GM10847 (cell line): Measurements from ENCODE around the gene PRPF6.

Source experiments
- POLR2A ChIP-seq: IDR thresholded peaks from 2 replicates; pipeline ENCODE4 v1.6.1; 2011; ENCODE audit not compliant: insufficient read length; ENCODE audit errors: extremely low read depth

Gene PRPF6

DNA sequence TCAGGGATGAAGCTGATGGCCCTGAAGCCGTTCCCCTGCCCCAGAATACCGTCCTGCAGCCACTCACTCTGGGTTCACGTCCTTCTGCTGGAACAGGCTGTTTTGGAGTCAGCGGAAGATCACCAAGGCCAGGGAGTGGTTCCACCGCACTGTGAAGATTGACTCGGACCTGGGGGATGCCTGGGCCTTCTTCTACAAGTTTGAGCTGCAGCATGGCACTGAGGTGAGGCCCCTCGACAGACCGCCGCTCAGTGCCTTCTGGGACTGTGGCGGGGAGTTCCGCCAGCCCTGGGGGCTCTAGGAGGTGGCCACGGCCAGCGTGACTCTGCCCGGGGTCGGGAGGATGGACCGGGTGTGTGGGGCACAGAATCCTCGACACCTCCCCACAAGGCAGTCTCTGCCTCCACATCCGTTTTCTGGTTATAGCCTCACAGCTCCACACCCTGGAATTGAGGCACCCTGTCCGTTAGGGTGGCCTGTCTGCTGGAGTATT is 50.9 kb downstream of the PRPF6 start:
- TF ChIP-seq POLR2A = no peak

DNA sequence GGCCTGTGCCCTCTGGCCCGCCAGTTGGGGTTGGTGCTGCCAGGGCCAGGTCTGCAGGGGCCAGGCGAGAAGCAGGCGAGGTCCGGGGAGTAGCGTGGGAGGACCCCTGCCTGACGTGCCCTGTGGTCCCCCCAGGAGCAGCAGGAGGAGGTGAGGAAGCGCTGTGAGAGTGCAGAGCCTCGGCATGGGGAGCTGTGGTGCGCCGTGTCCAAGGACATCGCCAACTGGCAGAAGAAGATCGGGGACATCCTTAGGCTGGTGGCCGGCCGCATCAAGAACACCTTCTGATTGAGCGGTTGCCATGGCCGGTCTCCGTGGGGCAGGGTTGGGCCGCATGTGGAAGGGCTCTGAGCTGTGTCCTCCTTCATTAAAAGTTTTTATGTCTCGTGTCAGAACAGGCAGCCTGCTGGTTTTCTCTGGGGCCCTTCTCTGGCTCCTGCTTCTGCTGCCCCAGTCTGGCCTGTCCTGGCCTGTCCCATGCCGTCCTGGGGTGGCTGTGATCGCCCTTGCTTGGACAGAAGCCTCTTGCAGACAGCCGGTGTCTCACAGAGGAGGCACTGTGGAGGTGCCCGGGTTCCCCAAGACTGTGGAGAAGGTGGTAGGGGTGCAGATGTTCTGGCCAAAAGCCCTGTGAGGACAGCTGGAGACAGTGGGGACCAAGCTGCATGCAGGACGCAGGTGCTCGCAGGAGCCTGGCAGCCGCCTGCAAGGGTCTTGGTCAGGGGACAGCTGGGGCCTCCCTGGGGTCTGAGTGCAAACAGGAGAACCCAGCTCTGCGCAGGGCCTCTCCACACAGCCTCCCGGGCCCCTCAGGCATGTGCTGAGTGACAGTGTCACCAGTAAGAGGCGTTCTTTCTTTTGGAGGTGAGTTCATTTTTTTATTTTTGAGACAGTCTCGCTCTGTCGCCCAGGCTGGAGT is 52.0 kb downstream of the PRPF6 start:
- no peak for TF ChIP-seq POLR2A

DNA sequence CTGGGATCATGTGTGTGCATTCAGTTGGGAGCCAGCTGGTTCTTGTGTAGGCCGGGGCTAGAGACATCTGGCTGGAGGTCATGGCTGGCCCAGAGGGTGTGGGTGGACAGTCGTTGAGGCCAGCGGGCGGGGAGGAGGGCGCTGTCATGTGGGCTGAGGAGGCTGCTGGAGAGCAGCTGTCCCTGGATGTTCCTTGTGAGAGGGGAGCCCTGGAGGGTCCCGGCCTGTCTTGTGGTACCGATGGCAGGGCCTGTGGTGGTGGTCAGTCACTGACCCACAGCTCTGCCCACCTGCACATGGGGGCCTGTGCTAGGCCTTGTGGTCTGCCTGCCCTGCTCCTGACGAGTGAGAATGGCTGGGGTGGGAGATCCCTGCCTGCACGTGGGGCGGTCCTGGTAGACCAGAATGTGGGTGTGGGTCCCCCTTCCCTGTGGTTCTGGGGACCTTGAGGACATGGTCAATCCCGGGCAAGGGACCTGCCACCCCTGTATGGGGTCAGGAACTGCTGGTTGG is 53.1 kb downstream of the PRPF6 start:
- TF ChIP-seq POLR2A = no peak

DNA sequence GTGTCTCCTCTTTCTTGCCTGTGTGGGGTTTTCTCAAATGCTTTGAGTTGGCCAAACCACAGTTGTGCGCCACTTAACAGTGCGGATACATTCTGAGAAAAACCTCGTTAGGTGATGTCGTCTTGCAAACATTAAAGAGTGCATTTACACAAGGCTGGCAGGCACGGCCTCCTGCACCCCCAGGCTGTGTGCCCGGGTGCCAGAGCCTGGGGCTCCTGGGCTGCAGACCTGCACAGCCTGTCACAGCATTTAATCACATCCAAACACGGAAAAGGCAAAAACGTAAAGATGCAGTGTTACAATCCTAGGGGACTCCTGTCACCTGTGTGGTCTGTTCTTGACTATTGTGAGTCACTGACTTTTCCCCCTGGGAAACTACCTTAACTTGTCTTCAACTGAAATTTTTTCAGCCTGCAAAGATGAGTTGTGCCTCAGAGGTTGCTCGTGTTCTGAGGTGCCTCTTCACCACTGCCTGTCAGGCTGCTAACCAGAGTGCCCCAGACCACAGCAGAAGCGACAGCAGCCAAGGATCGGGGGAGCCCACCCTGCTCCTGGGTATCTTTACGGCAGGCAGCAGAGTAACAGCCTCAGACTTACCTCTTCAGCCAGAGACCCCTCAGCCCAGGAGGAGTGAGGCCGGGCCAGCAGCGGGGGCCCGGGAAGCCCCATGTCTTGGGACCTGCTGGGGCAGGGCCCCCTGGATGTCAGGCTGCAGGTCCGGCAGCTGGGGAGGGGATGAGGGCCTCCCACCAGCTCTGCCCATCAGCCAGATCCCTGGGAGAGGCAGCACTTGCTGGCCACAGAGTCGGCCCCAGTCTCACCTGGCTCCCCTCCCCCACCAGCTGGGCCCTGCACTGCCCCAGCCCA is 54.4 kb downstream of the PRPF6 start:
- no peak for TF ChIP-seq POLR2A

DNA sequence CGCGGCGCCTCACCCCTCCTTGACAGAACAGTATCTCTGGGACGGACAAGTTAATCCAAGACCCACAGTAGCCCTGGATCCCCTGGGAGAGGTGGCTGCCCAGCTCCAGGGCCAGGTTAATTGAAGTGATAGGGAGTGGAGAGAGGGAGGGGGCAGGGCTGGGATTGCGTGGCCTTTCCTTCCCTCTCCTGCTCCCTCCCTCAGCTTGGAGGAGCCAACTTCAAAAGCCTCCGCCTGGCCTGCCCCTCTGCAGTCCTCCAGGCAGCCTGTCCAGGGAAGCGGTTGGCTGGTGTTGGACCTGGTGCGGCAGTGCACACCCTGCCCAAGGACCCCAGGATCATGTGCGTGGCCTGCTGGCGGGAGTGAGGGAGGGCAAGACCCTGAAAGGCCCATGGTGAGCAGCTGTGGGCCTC is 55.0 kb downstream of the PRPF6 start, which contains the start of gene C20orf204:
C20orf204 (plus strand) TSS at position 250 of the 413 bp plus-strand sequence; CDS start at position 392, 142 bp downstream.
- no peak for TF ChIP-seq POLR2A

DNA sequence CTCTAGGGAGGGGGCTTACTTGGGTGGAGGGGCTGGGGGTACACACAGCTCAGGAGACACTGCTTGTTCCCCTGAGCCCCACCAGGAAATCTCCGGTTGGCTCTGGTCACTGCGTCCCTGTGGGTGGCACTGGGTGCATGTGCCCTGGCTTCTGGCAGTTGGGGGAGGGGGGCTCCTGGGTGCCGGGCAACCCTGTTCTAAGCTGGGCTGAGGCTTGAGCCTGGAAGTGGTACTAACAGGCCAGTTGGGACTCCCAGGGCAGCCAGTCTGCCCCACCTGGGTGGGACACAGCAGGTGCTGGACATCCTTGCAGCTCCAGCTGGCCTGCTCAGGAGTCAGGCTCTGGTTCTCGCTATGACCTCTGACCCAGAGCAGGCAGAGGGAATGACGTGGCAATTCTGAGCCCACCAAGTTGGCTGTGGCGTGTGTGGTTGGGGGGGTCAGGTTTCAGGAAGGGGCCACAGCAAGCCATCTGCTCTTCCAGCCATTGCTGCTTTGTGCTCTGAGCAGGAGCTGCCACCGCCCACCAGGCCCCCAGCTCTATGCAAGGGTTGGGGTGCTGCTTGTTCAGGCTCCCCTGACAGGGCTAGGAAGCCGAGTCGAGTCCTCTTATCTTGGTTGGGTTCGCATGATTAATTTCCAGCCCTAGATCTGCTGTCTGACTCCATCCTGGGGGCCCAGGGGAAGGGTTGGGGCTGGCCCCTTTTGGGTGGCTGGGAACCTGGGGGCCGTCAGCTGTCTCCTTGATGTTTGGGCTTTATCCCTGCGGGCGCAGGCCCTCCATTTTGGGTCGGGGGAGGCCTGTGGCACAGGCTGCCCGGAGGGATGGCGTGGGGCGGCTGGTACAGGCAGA is 55.6 kb downstream of the PRPF6 start:
- no peak for TF ChIP-seq POLR2A

DNA sequence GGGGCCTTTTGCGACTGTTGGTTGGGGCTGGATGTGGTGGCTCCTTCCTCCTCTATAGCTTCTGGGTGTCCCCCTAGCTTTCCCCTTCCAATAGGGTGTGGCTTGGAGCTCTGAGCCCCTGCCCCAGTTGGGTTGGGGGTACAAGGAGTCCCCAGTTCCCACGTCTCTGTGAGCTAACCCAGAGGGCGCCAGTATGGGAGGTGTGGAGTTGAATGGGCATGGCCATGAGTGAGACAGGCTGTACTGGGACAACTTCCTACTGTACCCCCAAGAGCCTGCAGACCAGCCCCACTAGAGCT is 56.2 kb downstream of the PRPF6 start:
- TF ChIP-seq POLR2A = no peak

DNA sequence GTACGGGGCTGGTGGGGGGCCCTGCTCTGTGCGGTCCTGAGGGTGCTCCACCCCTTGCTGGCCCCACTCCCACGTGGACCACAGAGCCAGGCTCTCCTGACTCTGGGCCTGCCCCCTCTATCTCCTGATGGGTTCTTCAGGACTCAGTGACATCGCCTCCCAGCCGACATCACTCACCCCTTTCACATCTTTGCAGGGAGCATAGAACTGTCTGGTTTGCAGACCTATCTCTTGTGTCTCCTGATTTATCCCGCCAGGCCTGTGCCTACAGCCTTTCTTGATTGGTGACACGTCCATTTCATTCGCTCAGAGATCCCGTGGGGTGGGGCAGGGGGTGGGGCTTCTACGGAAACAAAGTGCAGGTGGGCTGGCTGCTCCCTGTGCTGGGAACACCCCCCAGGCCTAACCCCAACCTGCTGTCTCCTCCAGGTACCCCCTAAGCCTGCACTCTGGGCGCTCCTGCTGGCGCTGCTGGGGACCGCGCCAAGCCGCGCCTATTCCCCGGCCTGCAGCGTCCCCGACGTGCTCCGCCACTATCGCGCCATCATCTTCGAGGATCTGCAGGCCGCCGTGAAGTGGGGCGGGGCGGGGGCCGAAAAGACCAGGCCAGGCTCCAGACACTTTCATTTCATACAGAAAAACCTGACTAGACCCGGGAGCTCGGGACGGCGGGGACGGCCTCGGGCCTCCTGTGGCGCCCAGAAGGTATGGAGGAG is 56.7 kb downstream of the PRPF6 start:
- TF ChIP-seq POLR2A = no peak

DNA sequence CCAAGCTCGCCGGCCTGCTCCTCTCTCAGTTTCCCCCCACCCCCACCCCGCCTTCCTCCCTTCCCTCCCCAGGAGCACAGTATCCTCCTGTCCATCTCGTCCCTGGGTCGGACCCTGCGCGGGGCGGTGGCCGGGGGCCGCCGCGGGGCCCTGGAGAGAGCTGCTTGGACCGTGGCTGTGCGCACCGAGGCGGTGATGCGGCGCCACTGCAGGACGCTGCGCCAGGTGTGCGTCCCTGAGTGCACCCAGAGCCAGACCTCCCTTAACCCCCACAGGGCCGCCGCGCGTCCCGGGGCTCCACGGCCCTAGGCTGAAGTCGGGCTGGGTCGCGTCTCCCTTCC is 57.3 kb downstream of the PRPF6 start:
- no peak for TF ChIP-seq POLR2A

DNA sequence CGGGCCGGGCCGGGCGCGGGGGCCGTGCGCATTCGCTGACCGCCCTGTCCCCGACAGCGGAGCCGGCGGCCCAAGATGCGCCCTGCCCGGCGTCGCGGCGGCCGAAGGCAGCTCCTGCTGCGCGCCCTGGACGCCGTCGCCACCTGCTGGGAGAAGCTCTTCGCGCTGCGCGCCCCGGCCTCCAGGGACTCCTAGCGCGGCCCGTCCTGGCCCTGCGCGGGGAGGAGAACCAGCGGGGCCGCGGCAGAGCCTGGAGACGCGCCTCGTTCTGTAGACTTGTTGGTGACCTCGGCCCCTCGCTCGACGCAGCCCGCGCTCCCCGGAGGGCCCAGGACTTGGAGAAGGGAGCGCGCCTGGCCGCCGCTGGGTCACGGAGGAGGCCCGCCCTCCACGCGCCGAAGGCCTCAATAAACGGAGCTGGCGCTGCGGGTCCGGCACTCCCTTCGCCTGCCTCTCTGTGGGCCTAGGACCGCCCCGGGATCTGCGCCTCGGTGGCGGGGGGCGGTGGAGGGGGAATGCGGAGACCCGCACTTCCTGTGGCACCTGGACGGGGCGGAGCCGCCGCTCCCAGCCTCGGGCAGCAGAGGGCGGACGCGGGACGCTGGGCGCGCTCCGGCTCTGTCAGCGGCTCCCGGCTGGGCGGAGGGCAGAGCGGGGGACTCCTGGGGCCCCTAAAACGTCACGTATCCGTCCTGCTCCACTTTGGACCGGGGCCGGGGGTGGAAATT is 57.8 kb downstream of the PRPF6 start:
- TF ChIP-seq POLR2A = no peak

DNA sequence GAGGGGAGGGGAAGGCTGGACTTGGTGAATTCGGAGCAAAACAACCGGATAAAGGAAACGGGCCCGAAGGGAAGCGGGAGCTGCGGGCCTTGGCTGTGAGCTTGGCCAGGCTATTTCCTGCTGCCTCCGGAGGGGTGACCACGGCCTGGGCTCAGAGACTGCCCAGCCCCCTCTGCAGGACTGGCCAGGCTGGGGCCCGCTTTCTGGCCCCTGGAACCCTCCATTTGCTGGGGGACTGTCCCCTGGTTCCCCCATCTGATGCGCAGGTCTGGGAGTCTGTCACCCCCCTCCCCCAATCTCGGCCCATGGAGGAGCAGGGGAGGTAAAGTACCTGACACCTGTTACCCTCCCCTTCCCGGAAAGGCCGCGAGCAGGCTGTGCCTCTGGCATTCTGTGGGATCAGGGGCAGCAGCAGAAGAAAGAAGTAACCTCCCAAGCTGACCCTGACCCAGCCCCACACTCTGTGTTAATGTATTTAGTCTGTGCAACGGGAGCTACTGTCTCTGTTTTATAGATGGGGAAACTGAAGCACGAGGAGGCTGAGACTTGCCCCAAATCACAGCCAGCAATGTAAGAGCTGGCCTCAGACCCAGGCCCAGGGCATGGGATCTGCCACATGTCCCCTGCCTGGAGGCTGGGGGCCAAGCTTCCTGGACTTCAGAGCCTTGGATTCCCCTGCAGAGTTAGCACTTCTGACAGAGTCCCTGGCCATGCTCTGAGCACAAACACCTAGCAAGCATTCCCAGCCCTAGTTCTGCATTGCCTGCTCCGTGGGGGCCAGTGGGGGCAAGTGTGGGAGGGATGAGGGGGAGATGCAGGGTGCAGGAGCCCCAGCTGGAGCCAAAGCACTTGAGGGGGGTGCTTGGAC is 58.6 kb downstream of the PRPF6 start:
- TF ChIP-seq POLR2A = no peak

DNA sequence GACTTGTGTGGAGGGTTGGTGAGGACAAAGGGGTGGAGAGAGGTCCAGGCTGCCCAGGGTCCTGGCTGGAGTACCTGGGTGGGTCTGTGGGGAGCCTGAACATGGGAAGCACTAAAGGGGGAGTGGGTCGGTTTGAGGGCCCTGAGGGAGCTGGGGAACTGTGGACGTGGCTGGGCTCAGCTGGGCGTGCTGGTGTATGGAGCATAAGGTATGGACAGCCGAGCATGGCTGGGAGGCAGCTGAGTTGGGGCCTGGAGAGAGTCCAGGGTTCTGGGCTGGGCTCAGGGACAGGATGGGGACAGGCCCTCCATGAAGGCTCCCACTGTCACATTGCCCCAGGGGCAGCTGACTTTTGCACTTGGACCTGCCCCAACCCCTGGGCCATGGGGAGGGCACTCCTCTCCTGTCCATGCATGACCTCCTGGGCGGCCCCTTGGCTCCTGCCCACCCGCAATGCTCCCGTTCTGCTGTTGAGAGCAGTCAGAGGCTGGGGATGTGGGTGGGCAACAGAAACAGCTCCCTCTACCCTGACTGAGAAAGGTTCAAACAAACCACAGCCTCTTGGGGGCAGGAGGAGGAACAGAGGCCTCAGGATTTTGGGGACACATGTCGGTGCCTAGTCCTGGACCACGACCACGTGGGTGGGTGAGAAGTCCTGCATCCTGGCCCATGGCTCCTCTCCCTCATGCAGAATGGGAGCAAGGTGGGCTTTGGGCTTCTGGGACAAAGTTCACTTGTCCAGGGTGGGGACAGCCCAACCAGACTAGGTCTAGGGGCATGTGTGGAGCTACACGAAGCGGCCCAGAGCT is 59.5 kb downstream of the PRPF6 start:
- no peak for TF ChIP-seq POLR2A
